ENCODE measurements around the gene USP32. TPM values are rescaled to one million over a fixed set of nuclear protein-coding genes. Genes with fewer than 3 reads are reported as not detected.
A peak's percentile ranks its signal among the peaks of the same experiment; 100 is the strongest.

The USP32 gene
- total RNA-seq, 1 experiment from 2014 or later = 73.5 TPM

DNA sequence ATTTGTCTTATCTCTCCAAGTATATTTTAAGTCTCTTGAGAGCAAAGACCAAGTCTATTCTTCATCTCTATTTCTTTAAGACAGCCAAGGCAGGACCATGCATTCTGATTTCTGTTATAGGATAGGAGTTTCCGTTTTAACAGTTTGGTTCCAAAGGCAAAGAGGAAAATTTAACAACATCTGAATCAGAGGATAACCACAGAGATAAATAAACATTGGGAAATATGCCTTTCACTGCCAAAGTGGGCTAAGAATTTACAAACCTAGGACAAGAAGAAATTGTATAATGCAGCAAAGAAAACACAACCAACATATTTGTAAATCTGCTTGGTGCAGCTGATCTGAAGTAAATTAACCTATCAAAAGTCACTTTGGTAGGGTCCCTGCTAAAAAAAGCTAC is 37.7 kb downstream of the USP32 start:
- H3K4me2 ChIP-seq (ENCODE audit: insufficient read depth, insufficient read length, low read length) = no peak overlapping the region
- H2BK15ac ChIP-seq (ENCODE audit: low read depth, low read length) = no peak overlapping the region
- peaks cover 10 to 14% of the 10 kb centered on the region in 2 experiments; a peak in 3 of 4 replicates for H3K4me1 Mint-ChIP-seq
- H4K91ac ChIP-seq (ENCODE audit: insufficient read length, low read depth, low read length) = no peak overlapping the region
- H3K27me3 Mint-ChIP-seq (ENCODE audit: low read depth) = no peaks in the 10 kb centered on the region
- H3K23me2 ChIP-seq (ENCODE audit: insufficient read length, low read depth, low read length, poor library complexity, severe bottlenecking) = no peaks in the 10 kb centered on the region
- no peak overlapping the region for H3K18ac ChIP-seq (ENCODE audit: insufficient read length, low read depth, low read length)
- no peak overlapping the region for H2BK12ac ChIP-seq (ENCODE audit: insufficient read length, low read depth, low read length)
- no peaks in the 10 kb centered on the region for H4K20me1 ChIP-seq (ENCODE audit: control insufficient read depth, insufficient read depth, insufficient read length)
- peaks cover 20% of the 10 kb centered on the region for H3K79me2 ChIP-seq (ENCODE audit: insufficient read depth, low read length)
- no peak overlapping the region for H2BK5ac ChIP-seq (ENCODE audit: insufficient read length, low read length)
- WGBS (ENCODE audit: extremely low coverage, insufficient read length, low lambda C conversion rate) = no CpG with 5 or more reads among the region's 1 CpG
- DNase-seq = no peak
- H3K9me3 ChIP-seq (ENCODE audit: control insufficient read depth, low read depth, low read length) = no peaks in the 10 kb centered on the region
- no peak overlapping the region for H3K27ac ChIP-seq (ENCODE audit: insufficient read length, low read depth, low read length)
- no peaks in the 10 kb centered on the region for H3K27me3 ChIP-seq (ENCODE audit: insufficient read depth, low read length)
- no peaks in the 10 kb centered on the region for H3K9me3 Mint-ChIP-seq
- no peak overlapping the region for H3K56ac ChIP-seq (ENCODE audit: insufficient read length, low read depth, low read length)
- peaks cover 5% of the 10 kb centered on the region for H3K79me1 ChIP-seq (ENCODE audit: insufficient read depth, low read depth, low read length, poor library complexity, severe bottlenecking)
- no peak overlapping the region for H4K5ac ChIP-seq (ENCODE audit: insufficient read length, low read depth, low read length)
- H3K4me1 ChIP-seq (ENCODE audit: insufficient read depth, low read length) = no peaks in the 10 kb centered on the region
- H3K27ac Mint-ChIP-seq = peak overlapping the region in 1 of 3 experiments; percentile 25; a peak in 1 of 7 replicates
- no peak overlapping the region for H2AFZ ChIP-seq (ENCODE audit: low read length)
- no peak overlapping the region for H3K4ac ChIP-seq (ENCODE audit: low read depth, low read length)
- H3K23ac ChIP-seq (ENCODE audit: insufficient read length, low read depth, low read length) = no peak overlapping the region
- H2AK5ac ChIP-seq (ENCODE audit: insufficient read length, low read length) = no peak overlapping the region
- H3T11ph ChIP-seq (ENCODE audit: low read length) = no peak overlapping the region
- H2BK120ac ChIP-seq (ENCODE audit: low read depth, low read length, poor library complexity, severe bottlenecking) = no peak overlapping the region
- no peak overlapping the region for H3K9ac ChIP-seq (ENCODE audit: extremely low read depth, insufficient read length, low read length)
- no peak overlapping the region for H3K14ac ChIP-seq (ENCODE audit: insufficient read depth, low read length)
- 0 out of 7 replicates have a peak, but pooled peaks cover 0 to 2% (median 0%) of the 10 kb centered on the region in 3 experiments for H3K36me3 Mint-ChIP-seq (ENCODE audit: insufficient read depth in 1 of 3, low read depth in 3 of 3)
- H3K4me3 Mint-ChIP-seq = no peak overlapping the region
- TF ChIP-seq CTCF (conservative IDR thresholded peaks at IDR 0.05) = no peak
- no peak overlapping the region for H4K8ac ChIP-seq (replicated peaks; ENCODE audit: insufficient read length, low read depth, low read length)
- no peak overlapping the region for H2BK20ac ChIP-seq (ENCODE audit: low read depth, low read length, poor library complexity, severe bottlenecking)
